Measurements from ENCODE around the gene ARHGEF6.
"Not testable (repeated sequence)": the region's sequence is repeated elsewhere in the genome, so short reads cannot be mapped to it uniquely, and the experiment has no call there.

ARHGEF6 gene, protein sequence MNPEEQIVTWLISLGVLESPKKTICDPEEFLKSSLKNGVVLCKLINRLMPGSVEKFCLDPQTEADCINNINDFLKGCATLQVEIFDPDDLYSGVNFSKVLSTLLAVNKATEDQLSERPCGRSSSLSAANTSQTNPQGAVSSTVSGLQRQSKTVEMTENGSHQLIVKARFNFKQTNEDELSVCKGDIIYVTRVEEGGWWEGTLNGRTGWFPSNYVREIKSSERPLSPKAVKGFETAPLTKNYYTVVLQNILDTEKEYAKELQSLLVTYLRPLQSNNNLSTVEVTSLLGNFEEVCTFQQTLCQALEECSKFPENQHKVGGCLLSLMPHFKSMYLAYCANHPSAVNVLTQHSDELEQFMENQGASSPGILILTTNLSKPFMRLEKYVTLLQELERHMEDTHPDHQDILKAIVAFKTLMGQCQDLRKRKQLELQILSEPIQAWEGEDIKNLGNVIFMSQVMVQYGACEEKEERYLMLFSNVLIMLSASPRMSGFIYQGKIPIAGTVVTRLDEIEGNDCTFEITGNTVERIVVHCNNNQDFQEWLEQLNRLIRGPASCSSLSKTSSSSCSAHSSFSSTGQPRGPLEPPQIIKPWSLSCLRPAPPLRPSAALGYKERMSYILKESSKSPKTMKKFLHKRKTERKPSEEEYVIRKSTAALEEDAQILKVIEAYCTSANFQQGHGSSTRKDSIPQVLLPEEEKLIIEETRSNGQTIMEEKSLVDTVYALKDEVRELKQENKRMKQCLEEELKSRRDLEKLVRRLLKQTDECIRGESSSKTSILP

DNA sequence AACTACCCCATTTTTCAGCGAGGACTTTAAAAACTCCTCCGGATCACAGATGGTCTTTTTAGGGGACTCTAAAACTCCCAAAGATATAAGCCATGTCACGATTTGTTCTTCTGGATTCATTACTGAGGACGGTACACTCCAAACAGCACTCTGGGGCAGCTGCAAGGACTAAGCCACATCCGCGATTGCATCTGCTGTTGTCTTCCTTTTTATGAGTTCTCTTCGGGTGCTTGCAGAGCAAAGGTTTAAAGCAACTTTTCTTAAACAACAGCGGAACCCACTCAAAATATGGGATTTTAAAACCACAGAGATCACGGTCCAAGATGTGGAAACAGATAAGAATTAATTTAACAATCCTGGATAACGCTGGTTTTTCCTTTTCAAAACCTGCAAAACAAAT, at the start of gene ARHGEF6:
TSS of gene ARHGEF6 (minus strand) at position 170 of the 400 bp plus-strand sequence. CDS start at position 120, 50 bp downstream.
- no peak for DNase-seq (ENCODE audit: low read depth in 1 of 2, low spot score in 1 of 2)

GRCh38 chrX:136829413-136829812, 48.7 kb upstream of the ARHGEF6 start:
- DNase-seq (ENCODE audit: low read depth in 1 of 2, low spot score in 1 of 2) = no peak

DNA sequence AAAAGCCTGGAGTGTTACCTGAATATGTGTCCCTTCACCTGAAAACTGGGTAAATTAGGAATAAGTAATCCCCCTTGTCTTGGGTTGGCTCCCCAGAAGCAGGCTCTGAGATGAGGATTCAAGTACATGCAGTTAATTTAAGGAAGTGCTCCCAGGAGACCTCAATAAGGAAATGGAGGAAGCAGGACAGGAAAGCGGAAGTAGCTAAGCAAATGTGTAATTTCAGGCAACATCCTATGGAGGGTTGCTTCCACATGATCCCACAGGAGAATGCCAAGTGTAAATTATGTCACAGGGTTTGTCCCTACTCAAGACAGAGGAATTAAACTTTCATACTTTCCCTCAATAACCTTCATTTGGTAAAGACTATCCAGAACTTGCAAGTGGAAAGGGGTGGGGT, 48.1 kb upstream of the ARHGEF6 start:
- no peak for DNase-seq (ENCODE audit: low read depth in 1 of 2, low spot score in 1 of 2)

GRCh38 chrX:136827026-136827425, 46.3 kb upstream of the ARHGEF6 start:
- DNase-seq (ENCODE audit: low read depth in 1 of 2, low spot score in 1 of 2) = no peak

- DNase-seq (ENCODE audit: low read depth in 1 of 2, low spot score in 1 of 2) = no peak
Measured at GRCh38 chrX:136825771-136826170, 45.0 kb upstream of the ARHGEF6 start.

DNA sequence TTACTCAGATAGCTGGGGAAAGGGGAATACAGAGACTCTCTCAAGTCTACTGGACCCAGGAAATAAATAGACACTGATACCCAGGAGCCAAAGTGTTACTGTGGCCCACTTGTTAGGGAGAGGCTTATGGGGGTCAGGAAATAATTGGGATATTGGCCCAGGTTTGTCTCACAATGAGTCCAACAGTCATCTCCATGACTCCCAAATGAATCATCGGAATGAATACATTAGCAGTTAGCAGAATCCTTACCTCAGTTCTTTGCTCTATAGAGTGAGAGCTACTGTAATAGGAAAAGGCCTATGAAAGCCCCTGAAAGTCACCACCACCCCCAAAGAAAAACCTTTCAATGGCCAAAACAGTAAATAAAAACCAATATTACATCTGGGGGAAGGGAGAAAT, 42.4 kb upstream of the ARHGEF6 start:
- DNase-seq (ENCODE audit: low read depth in 1 of 2, low spot score in 1 of 2) = no peak

DNA sequence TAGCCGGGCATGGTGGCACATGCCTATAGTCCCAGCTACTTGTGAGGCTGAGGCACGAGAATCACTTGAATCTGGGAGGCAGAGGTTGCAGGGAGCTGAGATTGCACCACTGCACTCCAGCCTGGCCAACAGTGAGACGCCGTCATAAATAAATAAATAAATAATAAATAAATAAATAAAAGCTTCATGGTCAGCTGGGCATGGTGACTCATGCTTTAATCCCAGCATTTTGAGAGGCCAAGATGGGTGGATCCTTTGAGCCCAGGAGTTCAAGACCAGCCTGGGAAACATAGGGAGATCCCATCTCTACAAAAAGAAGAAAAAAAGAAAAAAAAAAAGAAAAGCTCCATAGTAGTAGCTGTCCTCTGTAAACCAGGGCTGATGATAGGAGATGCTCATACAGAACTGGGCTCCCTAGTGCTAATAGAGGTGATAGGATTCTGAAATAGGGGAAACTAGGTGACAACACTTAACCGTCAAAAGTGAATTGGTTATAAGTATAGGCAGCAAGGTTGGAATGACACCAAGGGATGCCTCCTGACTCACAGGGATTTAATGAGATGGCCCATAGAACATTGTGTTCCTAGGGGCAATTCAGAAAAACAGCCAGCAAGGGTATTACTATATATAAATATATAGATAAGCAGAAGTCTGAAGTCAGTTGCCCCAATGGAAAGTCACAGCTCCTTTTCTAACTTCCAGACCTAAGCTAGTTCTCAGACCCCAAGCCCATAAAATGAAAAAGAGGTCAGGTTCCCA, 41.8 kb upstream of the ARHGEF6 start:
- DNase-seq (ENCODE audit: low read depth in 1 of 2, low spot score in 1 of 2) = no peak

DNA sequence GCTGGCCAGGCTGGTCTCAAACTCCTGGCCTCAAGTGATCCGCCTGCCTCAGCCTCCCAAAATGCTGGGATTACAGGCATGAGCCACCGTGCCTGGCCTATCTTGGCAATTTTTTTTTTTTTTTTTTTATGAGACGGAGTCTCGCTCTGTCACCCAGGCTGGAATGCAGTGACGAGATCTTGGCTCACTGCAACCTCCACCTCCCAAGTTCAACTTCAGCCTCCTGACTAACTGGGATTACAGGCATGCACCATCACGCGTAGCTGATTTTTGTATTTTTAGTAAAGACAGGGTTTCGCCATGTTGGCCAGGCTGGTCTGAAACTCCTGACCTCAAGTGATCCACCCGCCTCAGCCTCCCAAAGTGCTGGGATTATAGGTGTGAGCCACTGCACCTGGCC, 39.0 kb upstream of the ARHGEF6 start:
- DNase-seq (ENCODE audit: low read depth in 1 of 2, low spot score in 1 of 2) = not testable (repeated sequence)

GRCh38 chrX:136819031-136819703, 38.4 kb upstream of the ARHGEF6 start:
- DNase-seq (ENCODE audit: low read depth in 1 of 2, low spot score in 1 of 2) = no peak

GRCh38 chrX:136816975-136817374, 36.2 kb upstream of the ARHGEF6 start:
- no peak for DNase-seq (ENCODE audit: low read depth in 1 of 2, low spot score in 1 of 2)

DNA sequence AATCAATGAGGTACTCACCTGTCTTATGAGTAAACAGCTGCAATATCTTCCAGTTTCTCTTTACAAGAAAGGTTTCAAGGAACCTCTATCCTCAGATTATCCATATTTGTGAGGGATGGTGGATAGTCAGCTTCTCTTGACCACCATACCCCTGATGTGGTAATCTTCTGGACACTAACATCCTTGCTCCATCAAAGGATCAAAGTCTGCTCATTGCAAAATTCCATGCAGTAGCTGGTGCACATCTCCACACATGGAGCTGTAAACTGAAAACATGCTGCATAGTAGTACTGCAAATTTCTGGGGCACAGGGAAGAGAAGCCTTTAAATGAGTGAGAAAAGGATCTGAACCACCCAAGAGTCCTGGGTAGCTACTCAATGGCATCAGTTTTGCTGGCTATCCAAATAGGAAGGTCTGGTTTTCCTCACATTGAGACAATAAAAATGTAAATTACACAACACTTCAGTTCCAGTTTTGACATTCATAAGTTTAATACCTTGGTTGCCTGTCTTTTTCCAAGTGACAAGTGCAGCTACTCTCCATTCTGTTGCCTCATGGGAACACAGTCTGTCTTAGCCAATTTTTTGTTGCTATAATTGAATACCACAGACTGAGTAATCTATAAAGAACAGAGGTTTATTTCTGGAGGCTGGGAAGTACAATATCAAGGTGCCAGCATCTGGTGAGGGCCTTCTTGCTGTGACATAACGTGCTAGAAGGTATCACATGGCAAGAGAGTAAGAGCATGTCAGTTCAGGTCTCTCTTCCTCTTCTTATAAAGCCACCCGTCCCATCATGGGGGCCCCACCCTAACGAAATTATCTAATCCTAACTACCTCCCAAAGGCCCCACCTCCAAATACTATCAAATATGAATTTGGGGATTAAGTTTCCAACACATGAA, 34.4 kb upstream of the ARHGEF6 start:
- no peak for DNase-seq (ENCODE audit: low read depth in 1 of 2, low spot score in 1 of 2)

DNA sequence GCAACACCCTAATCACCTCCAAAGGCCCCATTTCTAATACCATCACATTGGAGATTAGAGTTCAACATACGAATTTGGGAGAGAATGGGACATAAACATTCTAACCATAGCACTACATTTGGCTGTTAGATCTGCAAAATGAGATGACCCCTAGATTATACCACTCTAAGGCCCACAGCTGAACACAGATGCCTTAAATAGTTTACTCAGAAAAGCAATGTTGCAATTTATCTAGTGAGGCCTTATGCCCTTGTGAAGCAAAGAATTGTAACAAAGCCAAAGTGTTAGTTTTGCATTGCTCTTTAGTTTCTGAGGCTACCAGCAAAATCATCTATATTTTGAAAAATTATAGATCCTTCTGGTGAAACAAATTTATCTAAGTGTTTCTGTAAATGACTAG, 31.6 kb upstream of the ARHGEF6 start:
- DNase-seq (ENCODE audit: low read depth in 1 of 2, low spot score in 1 of 2) = no peak

- DNase-seq (ENCODE audit: low read depth in 1 of 2, low spot score in 1 of 2) = no peak
Measured at GRCh38 chrX:136810493-136810892, 29.8 kb upstream of the ARHGEF6 start.

DNA sequence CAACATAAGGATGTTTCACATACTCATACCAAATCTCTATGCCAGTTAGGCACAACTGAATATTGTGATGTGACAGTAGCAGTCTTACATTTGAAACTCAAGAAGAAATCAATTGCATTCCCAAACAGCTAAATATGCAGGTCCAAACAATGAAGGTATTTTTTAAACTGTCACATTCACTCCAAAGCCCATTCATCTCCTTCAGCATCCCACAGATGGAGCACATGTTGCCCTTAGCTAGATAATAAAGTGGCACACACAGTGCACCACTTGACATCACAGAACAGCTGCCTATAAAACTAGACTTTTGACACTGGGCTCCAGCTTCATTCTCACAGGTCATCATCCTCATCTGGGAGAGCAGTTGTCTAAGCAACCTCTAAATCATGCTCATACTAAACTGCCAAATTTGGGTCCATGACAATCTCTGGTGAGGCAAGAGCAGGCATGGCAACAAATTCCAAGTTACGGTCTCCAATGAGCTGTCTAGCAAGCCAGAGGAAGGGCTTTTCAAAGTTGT, 26.2 kb upstream of the ARHGEF6 start:
- DNase-seq (ENCODE audit: low read depth in 1 of 2, low spot score in 1 of 2) = no peak

- DNase-seq (ENCODE audit: low read depth in 1 of 2, low spot score in 1 of 2) = no peak
Measured at GRCh38 chrX:136802515-136802914, 21.8 kb upstream of the ARHGEF6 start.

DNA sequence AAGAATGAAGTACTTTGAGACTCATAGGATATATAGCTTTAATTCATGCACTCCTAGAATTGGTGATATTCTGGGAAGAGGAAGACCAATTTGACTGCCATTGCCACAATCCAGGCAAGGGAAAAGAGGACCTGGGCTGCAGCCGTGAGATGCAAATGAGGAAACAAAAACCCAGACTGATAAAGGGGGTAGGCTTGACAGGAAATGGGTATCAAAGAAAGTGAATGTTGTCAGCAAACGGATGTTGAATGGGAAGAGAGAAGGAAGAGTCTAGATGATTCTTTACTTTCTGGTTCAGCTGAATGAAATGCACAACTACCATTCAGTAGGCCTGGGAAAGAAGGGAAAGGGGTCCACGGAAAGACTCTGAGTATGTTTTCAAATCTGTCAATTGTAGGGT, 17.1 kb upstream of the ARHGEF6 start:
- DNase-seq (ENCODE audit: low read depth in 1 of 2, low spot score in 1 of 2) = no peak

- DNase-seq (ENCODE audit: low read depth in 1 of 2, low spot score in 1 of 2) = not testable (repeated sequence)
Measured at GRCh38 chrX:136795132-136795531, 14.4 kb upstream of the ARHGEF6 start.

DNA sequence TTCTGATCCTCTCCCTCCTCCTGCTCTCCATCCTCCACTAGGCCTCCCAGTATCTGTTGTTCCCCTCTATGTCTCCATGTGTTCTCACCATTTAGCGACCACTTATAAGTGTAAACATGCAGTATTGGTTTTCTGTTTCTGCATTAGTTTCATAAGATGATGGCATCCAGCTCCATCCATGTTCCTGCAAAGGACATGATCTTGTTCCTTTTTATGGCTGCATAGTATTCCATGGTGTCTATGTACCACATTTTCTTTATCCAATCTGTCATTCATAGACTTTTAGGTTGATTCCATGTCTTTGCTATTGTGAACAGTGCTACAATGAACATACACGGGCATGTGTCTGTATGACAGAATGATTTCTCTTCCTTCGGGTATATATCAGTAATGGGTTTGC, 13.9 kb upstream of the ARHGEF6 start:
- not testable (repeated sequence) for DNase-seq (ENCODE audit: low read depth in 1 of 2, low spot score in 1 of 2)

GRCh38 chrX:136794080-136794479, 13.3 kb upstream of the ARHGEF6 start:
- DNase-seq (ENCODE audit: low read depth in 1 of 2, low spot score in 1 of 2) = no peak

GRCh38 chrX:136789856-136790255, 9.1 kb upstream of the ARHGEF6 start:
- no peak for DNase-seq (ENCODE audit: low read depth in 1 of 2, low spot score in 1 of 2)

All from activated T-helper 1 cell treated with anti-CD3 and anti-CD28 coated beads, Interleukin-2, amount 50 U/mL, for 16 hours (primary cell).